Vagina (tissue), 2 donors: Measurements from ENCODE around the gene ST8SIA5.

Experiments used
- CTCF ChIP-seq, 3 experiments: fragments of 450-650 bp in 2 of 3; fragments of 200-600 bp in 1 of 3; sonication (generic) in 1 of 3; IDR thresholded peaks; one replicate each; pipeline ENCODE4 v1.5.1; 2017 to 2019; ENCODE audit warnings: antibody characterized with exemption in 3 of 3, mild to moderate bottlenecking in 2 of 3, moderate library complexity in 2 of 3
- POLR2A ChIP-seq, 2 donors: fragments of 450-650 bp; IDR thresholded peaks; one replicate each; pipeline ENCODE4 v1.6.1; 2017; ENCODE audit warnings: antibody characterized with exemption in 2 of 2, mild to moderate bottlenecking in 2 of 2, moderate library complexity in 2 of 2
- POLR2AphosphoS5 ChIP-seq, 2 donors: sonication (generic); formaldehyde crosslinking; IDR thresholded peaks; one replicate each; pipeline ENCODE4 v1.9.0; 2017; ENCODE audit warnings: antibody characterized with exemption in 2 of 2, mild to moderate bottlenecking in 2 of 2, low read depth in 1 of 2; ENCODE audit not compliant: insufficient read depth in 1 of 2

- TF ChIP-seq CTCF (IDR thresholded peaks at IDR 0.05) (no peak), POLR2AphosphoS5 (IDR thresholded peaks at IDR 0.05; ENCODE audit: insufficient read depth in 1 of 2, low read depth in 1 of 2) (no peak), POLR2A (IDR thresholded peaks at IDR 0.05) (no peak)
These were observed 5.0 kb downstream of the ST8SIA5 start for GRCh38 chr18:46751882-46752281.
